GM19463 (cell line): ENCODE results near the gene PRR23A.
"Not testable (repeated sequence)": the region's sequence is repeated elsewhere in the genome, so short reads cannot be mapped to it uniquely, and the experiment has no call there.

Experiments used
- ATAC-seq: cut with Tn5 transposase; IDR thresholded peaks from one replicate; pipeline ENCODE4 v1.9.1; 2021; ENCODE audit warnings: mild to moderate bottlenecking, moderate library complexity; ENCODE audit not compliant: unreplicated experiment

Gene PRR23A

DNA sequence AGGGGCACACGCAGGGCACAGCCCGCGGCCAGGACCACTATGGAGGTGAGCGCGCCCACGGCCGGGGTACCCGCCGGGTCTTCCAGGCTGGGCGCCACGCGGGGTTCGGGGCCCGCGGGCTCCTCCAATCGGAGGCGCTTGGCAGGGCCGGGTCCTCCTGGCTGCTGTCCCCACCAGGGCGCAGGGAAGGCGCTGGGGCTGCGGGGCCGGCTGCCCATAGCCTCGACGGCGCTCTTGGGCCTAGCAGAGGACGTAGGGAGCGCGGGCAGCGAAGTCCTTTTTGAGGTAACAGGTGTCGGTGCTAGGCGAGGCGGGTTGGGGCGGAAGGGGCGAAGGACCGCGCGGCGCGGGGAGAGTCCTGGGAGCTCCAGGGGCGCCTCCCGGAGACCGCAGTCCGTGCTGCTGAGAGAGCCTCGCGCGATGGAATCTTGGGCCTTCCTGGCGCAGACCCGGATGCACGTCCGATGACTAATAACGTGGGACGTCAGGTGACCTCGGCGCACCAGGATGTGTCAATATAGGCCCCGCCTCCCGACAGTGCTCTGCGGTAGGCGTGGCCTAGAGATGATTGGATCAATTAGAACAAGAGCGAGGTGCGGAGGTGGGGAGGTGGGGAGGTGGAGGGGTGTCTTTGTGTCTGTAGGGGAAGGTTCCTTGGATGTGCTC lies at the start of gene PRR23A:
TSS of gene PRR23A (minus strand) at position 218 of the 666 bp plus-strand sequence. CDS start at position 218, 0 bp downstream.
- no peak for ATAC-seq

DNA sequence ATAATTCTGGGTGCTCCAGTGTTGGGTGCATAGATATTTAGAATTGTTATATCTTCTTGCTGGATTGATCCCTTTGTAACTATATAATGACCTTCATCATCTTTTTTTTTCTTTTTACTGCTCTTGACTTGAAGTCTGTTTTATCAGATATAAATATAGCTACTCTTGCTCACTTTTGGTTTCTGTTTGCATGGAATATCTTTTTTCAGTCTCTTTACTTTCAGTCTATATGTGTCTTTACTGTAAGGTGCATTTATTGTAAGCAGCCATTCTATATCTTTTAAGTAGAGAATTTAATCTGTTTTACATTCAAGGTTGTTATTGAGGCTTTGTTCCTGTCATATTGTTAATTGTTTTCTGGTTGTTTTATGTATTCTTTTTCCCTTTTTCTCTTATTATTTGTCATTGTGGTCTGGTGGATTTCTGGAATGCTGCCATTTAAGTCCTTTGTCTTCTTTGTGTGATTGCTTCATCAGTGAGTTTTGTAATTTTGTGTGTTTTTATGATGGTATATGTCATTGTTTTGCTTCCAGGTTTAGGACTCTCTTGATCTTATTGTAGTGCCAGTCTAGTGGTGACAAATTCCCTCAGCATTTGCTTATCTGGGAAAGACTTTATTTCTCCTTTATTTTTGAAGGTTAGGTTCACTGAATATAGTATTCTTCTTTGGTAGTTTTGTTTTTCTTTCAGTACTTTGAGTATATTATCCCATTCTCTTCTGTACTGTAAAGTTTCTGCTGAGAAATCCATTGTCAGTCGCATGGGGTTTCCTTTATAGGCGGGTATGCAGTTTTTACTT lies 46.9 kb upstream of the PRR23A start:
- no peak for ATAC-seq

DNA sequence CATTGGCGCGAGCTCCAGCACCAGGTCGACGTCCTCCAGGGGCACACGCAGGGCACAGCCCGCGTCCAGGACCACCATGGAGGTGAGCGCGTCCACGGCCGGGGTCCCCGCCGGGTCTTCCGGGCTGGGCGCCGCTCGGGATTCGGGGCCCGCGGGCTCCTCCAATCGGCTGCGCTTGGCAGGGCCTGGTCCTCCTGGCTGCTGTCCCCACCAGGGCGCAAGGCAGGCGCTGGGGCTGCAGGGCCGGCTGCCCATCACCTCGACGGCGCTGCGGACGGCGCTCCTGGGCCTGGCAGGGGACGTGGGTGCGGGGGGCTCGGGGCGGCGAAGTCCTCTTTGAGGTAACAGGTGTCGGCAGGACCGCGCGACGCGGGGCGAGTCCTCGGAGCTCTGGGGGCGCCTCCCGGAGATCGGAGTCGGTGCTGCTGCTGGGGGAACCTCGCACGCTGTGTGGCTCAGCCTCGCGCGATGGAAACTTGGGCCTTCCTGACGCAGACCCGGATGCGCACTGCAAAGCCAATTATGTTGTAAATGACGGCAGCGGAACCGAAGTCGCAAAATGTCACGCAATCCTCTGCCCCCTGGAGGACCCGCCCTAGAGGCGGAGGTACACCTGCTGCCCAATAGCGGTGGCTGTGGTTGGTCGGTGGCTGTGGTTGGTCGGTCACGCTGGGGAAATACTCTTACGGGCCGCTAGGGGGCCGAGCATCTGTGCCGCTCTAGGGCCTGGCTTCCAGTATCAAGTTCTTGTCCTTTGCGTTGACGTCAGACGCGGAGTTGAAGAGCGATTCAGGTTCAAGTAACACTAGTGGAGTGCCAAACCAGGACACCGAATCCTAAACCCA lies 38.5 kb upstream of the PRR23A start, which contains the start of gene PRR23C:
TSS of gene PRR23C (minus strand) at position 527 of the 845 bp plus-strand sequence. CDS start at position 255, 272 bp downstream.
- no peak for ATAC-seq

DNA sequence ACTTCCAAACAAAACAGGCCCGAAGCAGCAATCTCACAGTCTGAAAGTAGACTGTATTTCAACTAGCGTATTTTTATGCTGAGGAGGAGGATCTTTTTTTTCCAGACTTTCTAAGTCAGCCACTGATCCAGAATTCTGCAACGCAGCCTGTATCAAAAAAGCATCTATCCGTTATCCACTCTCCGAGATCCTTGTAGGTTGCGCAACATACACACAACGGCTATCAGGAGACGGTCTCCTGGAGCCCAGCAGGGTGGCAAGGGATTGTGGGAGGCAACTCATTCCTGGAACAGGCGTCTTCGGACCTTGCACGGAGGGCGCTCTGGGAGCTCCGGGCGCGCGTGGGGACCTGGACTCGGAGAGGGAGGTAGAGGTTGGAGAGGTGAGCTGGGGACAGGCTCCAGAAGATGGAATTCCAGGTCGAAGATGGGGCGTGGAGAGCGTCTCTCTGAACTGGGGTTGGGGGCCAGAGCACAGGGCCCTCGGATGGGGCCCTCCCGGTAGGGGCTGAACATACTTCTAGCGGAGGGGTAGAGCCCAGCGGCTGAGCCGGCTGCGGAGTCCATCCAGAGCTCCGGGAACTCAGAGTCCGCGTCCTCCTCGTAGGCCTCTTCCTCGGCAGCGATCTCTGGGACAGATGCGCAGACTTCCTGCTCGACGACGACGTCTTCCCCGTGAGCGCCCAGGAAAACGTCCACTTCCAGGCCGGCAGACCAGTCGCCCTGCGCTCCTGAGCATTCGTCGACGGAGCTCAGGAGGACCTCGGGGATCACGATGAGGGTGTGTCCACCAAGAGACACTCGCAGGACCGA lies 37.7 kb upstream of the PRR23A start:
- no peak for ATAC-seq

DNA sequence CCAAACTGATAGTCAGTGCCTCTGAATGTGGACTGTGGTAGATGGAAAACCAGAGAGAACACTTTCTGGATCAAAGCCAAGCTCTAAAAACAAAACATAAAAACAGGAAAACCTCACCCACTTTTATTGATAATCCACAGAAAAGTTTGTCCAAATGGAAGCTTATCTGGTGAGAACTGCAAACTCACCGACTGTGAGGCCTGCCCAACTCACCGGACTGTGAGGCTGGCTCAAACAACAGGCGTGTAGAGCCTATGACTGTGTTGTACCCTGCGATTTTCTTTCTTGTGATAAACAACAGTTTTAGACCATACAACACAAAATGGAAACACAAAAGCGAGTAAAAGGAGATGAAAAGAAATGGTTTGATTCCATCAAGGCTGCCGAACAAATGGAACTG lies 31.4 kb upstream of the PRR23A start:
- no peak for ATAC-seq

DNA sequence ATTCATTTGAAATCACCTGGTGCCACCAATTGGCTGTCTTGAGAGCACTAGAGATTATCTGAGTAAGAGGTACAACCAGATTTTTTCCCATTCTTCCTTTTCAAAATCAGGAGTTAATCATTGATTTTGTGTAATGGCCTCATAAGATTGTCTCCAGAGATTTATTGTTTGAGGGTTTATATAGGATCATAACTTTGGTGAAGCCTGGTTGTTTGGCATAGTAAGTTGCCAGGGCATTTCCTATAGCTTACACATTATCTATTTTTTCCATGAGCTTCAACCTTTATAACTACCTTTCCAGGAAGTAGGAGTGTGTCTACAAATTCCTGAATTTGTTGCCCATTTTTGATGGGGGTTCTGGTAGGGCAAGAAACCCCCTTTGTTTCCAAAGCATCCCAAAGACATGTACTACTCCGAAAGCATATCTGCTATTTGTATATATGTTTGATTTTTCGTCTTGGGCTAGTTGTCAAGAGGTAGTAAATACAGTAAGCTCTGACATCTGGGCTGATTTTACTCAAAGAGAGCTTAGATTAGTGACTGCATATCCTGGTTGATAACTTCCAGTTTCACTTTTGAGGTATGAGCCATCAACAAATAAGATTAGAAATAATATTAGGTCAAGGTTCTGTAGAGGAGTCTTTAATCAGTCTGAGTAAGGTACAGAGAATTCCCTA lies 26.4 kb upstream of the PRR23A start:
- no peak for ATAC-seq

DNA sequence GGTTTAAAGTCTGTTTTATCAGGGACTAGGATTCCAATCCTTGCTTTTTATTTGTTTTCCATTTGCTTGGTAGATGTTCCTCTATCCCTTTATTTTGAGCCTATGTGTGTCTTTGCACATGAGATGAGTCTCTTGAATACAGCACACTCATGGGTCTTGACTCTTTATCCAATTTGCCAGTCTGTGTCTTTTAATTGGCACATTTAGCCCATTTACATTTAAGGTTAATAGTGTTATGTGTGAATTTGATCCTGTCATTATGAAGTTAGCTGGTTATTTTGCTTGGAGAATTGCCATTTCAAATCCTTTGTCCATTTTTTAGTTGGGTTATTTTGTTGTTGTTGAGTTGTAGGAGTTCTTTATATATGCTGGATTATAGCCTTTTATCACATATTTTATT lies 24.5 kb upstream of the PRR23A start:
- ATAC-seq: not testable (repeated sequence)

DNA sequence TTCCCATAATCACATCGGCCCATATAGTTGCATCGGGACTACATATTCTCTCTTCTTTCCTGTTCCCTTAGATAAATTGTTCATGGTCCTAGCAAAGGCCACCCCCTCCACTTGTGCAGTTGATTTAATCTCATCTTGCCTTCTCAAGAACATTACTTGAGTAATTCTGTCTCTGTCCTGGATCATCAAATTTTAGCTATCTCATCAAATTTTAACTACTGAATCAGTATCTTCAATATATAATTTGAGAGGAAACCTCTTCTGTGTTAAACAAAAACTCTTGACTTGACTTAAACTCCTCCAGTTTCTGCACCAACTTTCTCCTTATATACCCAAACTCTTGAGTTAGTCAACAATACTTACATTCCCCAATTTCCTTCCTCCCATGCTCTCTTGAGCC lies 18.9 kb upstream of the PRR23A start:
- ATAC-seq: no peak

DNA sequence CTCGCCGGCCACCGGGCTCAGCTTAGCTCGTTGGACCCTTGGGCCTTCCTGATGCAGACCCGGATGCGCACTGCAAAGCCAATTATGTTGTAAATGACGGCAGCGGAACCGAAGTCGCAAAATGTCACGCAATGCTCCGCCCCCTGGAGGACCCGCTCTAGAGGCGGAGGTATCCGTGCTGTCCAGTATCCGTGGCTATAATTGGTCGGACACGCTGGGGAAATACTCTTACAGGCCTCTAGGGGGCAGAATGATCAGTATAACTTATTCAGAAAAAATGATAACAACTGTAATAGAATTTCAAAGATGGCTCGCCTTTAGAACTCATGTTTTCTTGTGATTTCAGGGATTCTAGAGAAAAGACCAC lies 14.8 kb upstream of the PRR23A start, which contains the start of gene PRR23B:
TSS of gene PRR23B (minus strand) at position 59 of the 367 bp plus-strand sequence. CDS start 265 bp downstream, outside the sequence.
- ATAC-seq: no peak

DNA sequence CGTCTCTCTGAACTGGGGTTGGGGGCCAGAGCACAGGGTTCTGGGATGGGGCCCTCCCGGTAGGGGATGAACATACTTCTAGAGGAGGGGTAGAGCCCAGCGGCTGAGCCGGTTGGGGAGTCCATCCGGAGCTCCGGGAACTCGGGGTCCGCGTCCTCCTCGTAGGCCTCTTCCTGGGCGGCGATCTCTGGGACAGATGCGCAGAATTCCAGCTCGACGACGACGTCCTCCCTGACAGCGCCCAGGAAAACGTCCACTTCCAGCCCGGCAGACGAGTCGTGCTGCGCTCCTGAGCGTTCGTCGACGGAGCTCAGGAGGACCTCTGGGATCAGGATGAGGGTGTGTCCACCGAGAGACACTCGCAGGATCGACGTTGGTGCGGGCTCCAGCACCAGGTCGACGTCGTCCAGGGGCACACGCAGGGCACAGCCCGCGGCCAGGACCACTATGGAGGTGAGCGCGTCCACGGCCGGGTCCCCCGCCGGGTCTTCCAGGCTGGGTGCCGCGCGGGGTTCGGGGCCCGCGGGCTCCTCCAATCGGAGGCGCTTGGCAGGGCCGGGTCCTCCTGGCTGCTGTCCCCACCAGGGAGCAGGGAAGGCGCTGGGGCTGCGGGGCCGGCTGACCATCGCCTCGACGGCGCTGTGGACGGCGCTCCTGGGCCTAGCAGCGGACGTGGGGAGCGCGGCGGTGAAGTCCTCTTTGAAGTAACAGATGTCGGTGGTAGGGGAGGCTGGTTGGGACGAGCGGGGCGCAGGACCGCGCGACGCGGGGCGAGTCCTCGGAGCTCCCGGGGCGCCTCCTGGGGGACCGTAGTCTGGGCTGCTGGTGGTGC lies 14.2 kb upstream of the PRR23A start:
- no peak for ATAC-seq

DNA sequence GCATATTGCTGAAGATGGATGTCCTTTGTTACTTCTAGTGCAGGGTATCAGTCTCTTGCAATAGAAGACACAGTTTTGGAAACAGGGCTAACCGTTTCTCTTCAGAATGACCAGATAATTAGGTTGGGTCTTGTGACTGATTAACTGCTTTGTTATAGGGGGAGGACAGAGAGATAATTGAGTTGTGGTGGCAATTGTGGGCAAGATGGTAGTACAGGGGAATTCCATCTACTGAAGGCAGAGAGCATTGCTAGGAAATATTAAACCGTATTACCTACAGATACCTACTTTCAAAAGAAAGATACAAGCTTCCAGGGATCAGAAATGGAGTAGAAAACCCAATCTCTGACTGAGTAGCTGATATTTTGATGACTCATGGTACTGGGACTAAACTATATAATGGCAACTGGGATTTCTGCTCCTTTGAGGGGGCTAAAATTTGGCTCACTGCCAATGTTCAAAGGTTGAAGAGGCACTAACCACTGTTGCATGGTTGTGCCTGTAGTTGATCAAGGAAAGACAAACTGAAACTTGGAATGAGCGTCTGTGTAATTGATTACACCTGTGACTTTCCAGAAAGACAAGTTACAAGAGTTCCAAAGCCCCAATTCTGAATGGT lies 10.5 kb upstream of the PRR23A start:
- ATAC-seq: peak; percentile 88

DNA sequence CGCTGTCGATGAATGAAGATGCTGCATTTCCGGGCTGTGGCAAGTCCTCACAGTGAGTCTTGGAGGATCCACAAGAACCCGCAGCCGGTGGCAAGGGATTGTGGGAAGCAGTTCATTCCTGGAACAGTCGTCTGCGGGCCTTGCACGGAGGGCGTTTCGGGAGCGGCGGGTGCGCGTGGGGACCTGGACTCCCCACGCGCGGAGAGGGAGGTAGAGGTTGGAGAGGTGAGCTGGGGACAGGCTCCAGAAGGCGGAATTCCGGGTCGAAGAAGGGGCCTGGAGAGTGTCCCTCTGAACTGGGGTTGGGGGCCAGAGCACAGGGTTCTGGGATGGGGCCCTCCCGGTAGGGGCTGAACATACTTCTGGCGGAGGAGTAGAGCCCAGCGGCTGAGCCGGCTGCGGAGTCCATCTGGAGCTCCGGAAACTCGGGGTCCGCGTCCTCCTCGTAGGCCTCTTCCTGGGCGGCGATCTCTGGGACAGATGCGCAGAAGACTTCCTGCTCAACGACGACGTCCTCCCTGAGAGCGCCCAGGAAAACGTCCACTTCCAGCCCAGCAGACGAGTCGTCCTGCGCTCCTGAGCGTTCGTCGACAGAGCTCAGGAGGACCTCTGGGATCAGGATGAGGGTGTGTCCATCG lies 593 bp downstream of the PRR23A start:
- no peak for ATAC-seq

DNA sequence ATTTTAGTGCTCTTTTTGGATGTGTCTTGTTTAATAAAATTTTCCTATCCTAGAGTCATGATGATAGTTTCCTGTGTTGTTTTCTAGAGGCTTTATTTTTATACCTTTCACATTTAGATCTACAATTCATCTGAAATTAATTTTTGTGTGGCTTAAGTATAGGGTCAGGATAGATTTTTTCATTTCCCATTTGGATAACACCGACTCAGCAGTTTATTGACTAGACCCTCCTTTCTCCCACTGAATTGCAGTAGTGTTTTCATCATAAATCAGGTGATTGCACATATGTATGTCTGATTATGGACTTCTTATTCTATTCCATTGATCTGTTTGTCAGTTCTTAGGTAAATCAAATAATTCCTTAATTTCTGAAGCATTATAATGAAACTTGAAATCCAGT lies 10.4 kb downstream of the PRR23A start:
- no peak for ATAC-seq

DNA sequence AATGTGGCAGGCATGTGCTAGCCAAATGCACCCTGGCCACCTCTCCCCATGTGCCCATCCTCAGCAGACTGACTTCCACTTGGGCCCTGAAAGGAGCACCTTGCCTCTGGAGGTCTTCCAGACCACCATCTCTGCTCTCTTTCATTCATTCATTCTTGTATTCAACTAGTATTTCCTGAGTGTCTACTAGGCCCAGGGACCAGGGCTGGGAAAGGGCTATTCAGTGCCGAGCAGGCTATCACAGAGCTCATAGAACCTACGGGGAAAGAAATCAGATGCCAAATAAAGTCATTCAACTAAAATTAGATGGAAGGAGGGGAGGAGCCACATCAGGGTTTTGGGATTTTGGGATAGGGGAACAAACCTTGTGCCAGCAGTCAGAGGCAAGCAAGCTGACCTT lies 18.9 kb downstream of the PRR23A start:
- no peak for ATAC-seq

DNA sequence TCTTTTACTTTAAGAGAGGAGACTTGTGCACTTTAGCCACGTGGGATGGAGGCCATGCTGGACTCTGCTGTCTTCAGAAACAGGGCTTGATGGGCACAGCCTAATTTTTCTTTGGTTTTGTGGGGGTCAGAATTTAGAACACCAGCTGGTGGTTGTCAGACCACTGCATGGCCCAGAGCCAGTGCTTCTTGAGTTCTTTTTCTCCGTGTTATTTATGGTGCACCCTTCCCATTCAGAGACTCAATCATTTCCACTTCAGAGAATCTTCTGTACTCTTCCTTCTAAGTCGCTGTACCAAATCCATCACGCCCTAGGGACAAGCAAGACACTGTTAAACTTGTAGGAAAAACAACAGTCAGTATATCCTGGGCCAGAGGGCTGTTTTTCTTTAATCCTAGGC lies 20.1 kb downstream of the PRR23A start:
- ATAC-seq: no peak

DNA sequence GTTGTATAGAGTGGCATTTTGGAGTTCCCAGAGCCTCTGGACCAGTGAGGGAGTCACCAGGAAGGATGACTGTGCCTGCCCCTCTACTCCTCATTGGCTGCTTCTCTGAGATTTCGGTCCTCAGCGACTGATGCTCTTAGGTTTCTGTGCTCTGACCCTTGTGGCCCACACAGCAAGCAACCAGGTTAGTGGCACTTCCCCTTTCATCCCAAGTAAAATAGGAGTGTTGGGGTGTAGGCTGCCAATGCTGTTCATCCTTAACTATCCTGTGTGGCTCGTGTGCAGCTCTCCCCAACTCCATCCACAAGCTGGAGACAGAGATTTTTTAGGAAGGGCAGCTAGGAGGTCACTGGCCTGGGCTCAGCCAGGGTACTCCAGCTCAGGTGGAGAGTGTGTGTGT lies 21.3 kb downstream of the PRR23A start:
- no peak for ATAC-seq

DNA sequence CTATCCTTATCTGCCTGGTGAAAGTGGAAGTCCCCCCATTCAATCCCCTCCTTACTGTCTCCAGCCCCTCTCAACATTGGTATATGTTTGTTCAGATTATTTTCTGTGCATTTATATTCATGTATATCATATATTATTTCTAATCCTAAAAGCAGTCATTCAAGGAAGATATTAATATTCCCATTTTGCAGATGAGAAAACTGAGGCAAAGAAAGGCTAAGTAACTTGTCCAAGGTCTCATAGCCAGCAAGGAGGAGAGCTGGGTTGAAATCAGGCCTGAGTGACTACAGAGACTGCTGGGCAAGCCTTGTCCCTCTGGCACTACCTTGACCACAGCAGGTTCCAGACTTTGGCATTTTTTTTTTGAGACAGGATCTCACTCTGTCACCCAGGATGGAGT lies 30.0 kb downstream of the PRR23A start:
- ATAC-seq: no peak

DNA sequence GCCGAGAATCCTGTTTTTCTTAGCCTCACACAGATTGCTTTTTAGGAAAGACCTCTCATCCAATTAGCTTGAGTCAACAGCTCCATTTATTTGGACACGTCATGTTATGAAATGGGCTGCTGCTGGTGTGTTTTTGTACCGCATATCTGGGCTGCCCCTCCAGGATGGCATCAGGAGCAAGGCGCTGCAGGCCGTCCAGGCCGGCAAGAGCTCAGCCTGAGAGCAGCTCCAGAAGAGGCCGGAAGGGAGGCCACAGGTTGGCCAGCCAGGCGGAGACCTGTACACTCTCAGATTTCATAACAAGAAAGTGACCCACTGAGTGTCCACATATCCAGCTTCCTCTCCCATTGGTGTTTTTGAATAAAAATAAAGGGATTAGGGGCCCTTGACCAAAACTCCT lies 30.7 kb downstream of the PRR23A start:
- ATAC-seq: no peak
